GM18499 (cell line): ENCODE measurements around the gene TMEM86B.

Source experiments
- ATAC-seq: cut with Tn5 transposase; IDR thresholded peaks from one replicate; pipeline ENCODE4 v1.9.1; 2021; ENCODE audit warnings: moderate number of reproducible peaks; ENCODE audit not compliant: insufficient read depth, unreplicated experiment

The TMEM86B gene, protein sequence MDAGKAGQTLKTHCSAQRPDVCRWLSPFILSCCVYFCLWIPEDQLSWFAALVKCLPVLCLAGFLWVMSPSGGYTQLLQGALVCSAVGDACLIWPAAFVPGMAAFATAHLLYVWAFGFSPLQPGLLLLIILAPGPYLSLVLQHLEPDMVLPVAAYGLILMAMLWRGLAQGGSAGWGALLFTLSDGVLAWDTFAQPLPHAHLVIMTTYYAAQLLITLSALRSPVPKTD

DNA sequence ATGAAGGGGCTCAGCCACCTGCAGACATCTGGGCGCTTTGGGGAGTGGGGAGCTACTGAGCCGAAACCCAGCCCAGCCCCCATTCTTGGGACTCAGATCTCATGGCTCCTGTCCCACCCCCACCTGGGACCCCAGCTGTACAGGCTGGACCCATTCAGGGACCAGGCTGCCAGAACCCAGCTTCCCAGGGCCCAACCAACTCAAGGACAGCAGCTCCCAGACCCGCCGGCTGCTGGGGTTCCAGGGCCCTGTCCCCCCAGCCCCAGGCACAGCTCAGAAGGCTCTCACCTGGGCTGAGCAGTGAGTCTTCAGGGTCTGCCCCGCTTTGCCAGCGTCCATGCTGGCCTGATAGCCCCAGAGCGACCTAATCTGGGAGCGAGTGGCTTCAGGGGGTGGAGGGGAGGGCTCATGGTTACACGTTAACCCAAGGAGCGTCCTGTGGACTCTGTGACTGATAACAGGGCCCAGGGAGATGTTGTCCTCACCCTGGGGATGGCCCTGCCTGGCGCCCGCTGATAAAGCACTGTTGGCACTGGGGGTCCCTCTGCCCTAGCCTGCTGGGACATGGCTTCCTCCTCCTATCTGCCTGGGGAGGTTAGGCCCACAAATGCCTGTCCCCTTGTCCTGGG is at the start of gene TMEM86B:
Gene TMEM86B (minus strand): TSS at position 361 of the 629 bp plus-strand sequence. CDS start 22 bp downstream, at position 339.
- no peak for ATAC-seq

DNA sequence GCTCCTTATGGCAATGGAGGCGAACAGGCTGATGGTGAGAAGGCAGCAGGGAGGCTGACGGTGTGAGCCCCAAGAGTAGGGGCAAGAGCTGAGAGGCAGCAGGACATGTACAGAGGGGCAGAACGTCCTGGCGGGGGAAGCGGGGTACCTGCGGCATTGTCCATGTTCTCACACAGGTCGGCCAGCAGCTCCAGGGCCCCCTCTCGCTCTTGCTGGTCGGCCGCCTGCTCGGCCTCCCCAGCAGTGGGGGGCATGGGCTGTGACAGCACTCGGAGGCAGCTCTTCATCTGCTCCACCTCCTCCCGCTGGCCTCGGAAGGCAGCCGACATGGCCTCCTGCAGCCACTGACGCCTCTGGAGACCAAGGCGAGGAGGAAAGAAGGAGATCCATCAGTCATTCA is 48.9 kb upstream of the TMEM86B start:
- no peak for ATAC-seq

DNA sequence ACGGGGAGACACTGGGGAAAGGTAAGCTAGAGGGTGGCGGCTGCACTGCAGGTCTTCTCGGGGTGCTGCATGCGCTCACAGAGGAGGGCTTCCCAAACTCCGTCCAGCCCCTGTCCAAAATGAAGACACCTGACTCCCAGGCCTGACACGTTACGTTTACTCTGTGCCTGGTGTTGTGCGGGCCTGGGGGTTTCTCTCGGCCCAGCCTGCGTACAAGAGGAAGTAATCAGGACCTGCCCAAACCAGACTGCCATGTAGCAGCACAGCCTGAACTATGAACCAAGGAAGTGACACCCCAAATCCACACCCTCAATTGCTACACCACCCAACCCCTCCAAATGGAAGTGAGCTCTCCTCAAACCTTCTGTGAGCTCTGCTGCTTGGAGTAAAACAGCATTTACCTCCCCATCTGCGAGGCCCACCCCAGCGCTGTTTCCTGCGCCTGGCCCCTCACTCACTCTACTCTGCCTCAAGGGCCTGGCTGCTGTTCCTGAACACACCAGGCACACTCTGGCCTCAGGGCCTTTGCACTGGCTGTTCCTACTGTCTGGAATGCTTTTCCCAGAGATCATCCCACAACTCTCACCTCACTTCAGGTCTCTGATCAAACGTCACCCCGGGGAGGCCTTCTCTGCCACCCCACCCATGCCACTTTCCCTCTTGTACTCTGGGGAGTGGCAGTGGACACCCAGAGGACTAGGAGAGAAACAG is 48.3 kb upstream of the TMEM86B start:
- no peak for ATAC-seq

DNA sequence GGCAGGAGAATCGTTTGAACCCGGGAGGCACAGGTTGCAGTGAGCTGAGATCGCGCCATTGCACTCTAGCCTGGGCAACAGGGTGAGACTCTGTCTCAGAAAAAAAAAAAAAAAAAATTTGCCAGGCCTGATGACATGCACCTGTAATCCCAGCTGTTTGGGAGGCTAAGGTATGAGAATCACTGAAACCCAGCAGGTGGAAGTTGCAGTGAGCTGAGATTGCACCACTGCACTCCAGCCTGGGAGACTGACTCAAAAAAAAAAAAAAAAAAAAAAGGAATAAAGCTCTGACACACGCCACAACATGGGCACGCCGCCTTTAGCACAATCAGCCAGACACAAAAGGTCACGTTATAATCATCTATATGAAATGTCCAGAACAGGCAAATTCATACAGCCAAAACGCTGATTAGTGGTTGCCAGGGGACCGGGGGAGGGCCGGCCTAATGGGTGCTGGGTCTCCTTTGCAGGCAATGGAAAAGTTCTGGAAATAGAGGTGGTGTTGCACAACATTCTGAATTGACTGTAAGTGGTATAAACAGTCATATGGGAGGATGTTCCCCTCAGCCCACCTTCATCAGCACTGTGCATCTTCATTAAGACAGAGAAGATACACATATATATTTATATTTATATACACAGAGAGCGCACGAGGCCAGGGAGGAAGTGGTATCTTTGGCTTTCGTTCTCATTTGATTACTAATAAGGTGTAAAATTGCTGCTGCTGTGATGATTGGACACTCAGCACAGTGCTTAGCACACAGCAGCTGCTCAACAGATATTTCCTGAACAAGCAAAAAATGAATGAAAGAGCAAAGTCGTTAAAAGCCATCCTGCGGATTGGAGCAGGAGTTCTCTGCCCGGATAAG is 47.5 kb upstream of the TMEM86B start:
- ATAC-seq, result no peak

- no peak for ATAC-seq
These were observed 45.6 kb upstream of the TMEM86B start for GRCh38 chr19:55273978-55274707.

- no peak for ATAC-seq
These were observed 43.6 kb upstream of the TMEM86B start for GRCh38 chr19:55272142-55272541.

GRCh38 chr19:55270172-55270942 is 41.8 kb upstream of the TMEM86B start:
- no peak for ATAC-seq

- no peak for ATAC-seq
These were observed 40.7 kb upstream of the TMEM86B start for GRCh38 chr19:55269299-55269698.

DNA sequence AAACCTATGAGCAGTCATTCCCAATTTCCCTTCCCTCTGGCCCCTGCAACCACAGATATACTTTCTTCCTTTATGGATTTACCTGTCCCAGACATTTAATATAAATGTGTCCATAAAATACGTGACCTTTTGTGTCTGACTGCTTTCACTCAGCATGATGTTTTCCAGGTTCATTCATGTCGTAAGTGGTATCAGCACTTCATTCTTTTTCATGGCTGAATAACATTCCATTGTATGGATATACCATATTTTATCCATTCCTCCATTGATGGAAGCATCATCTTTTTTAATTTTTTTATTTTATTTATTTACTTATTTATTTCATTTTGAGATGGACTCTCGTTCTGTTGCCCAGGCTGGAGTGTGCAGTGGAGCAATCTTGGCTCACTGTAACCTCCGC is 38.3 kb upstream of the TMEM86B start:
- no peak for ATAC-seq

GRCh38 chr19:55266404-55266803 is 37.8 kb upstream of the TMEM86B start:
- no peak for ATAC-seq

DNA sequence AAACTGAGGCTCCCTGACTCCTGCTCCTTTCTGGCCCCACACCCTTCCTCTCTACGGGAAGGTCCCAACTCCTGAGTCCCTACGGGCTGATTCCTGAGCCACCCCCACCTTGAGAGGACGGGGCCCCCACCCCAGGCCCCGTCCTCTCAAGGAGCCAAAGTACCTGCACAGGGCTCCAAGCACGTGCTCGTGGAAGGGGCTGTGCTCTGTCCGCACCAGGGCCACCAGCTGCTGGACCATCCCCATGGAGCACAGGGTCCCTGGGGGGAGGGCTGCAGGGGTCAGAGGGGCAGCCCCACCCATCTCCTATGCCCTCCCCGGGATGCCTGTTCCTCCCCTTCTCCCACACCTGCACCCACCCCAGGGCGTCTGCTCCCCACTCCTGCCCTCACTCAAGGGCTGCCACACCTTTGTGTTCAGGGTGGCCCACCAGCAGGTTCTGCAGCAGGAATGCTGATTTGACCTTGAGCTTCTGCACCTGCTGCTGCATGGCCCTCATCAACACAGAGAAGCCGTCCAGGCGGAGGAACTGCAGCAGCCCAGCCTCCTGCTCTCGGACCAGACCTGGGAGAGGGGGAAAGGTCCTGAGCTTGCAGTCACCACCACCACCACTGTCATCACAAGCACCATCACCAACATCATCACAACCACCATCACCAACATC is 37.3 kb upstream of the TMEM86B start:
- ATAC-seq, result no peak

GRCh38 chr19:55265173-55265572 is 36.6 kb upstream of the TMEM86B start:
- ATAC-seq, result no peak

DNA sequence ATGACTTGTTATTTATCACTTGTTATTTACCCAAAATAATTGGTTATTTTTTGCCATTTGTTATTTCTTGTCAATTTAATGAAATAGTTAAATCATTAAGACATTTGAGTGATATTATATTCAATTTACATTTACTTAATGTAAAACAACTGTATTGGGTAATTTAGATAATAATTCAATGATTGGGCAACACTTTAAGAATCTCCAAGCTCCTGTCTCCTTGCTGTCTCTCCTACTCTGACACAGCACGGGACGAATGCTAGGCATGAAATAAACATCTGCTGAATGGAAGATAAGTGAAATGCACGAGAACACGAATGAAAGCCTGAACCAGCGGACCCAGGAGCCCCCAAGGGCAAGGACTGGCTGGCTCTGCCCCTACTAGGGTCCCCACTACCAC is 36.0 kb upstream of the TMEM86B start:
- ATAC-seq, result no peak

DNA sequence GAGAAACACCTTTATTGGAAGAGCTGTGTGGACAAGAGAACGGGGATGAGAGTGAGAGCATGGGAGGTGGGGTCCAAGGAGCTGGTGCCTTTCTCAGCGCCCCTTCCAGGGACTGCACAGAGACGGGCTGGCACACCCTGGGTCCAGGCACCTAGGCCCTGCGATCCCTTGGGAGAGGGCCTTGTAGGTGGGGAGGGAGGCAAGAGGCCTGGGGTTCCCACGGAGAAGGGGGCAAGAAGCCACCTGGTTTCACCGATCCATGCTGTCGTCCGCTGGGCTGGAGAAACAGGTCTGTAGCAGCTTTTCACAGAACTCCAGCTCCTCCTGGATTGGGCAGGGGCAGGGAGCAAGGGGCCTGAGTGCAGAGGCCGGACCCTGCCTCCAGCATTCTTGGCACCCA is 33.8 kb upstream of the TMEM86B start:
- no peak for ATAC-seq

DNA sequence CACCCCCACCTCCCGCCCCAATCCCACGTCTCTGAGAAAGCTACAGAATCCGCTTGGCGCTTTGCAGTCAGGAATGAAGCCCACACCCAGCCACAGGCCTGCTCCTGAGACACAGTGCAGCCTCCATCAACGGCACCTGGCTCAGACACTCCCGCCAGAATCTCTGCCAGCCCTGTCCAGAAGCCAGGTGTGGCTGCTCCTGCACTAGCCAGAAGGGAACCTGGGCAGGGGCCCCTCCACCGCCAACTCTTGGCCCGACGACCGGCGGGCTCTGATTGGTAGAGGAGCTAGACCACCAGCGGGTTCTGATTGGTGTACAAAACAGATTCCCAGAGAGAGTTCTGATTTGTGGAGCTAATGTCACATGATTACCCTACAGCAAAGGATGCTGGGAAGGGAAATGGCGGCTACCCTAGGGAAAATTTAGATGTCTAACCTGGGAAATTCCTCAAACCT is 33.1 kb upstream of the TMEM86B start:
- ATAC-seq, result no peak

- ATAC-seq, result no peak
These were observed 31.1 kb upstream of the TMEM86B start for GRCh38 chr19:55259540-55260210.

- peak; percentile 63 for ATAC-seq
These were observed 30.4 kb upstream of the TMEM86B start, which contains the start of gene PPP6R1 for GRCh38 chr19:55258828-55259539. PPP6R1 (minus strand) TSS chr19:55259017; CDS start chr19:55247103, 11,914 bp downstream.
